B cell (primary cell): Measurements from ENCODE around the gene SP9. TPM values are rescaled to one million over a fixed set of nuclear protein-coding genes. Genes with fewer than 3 reads are reported as not detected.

ENCODE experiments used
- ATAC-seq: fragments of 200-7000 bp; cut with Tn5 transposase; one replicate; pipeline ENCODE4 v1.10.0; 2021; ENCODE audit warnings: low read depth, mild to moderate bottlenecking, moderate number of reproducible peaks, moderate library complexity
- CTCF ChIA-PET: fragments of 350-600 bp; sonication (Branson Sonifier 250); formaldehyde crosslinking; loops from one replicate; lab custom pipeline; 2021; ENCODE audit warnings: antibody characterized with exemption, inconsistent platforms; lab: Charles Lee
- POLR2A ChIA-PET: fragments of 350-600 bp; sonication (Branson Sonifier 250); formaldehyde crosslinking; loops from one replicate; lab custom pipeline; 2021; ENCODE audit warnings: antibody characterized with exemption; lab: Charles Lee
- DNase-seq: peaks from one replicate; pipeline ENCODE4 v3.0.0; 2013
- H2AFZ ChIP-seq: 2 replicates; pipeline ENCODE4 v1.6.1; 2012; ENCODE audit warnings: mild to moderate bottlenecking, low read depth, low read length; ENCODE audit not compliant: insufficient read depth, poor library complexity, severe bottlenecking
- H3K27ac ChIP-seq, 2 donors: 1 replicate in 1 of 2; 2 replicates in 1 of 2; pipeline ENCODE4 v1.5.1; 2012 to 2013; ENCODE audit warnings: low read length in 2 of 2, mild to moderate bottlenecking in 2 of 2, moderate library complexity in 1 of 2
- H3K27me3 ChIP-seq, 4 experiments: fragments of 200-600 bp in 1 of 4; sonication (generic) in 1 of 4; replicated peaks in 1 of 4; 1 replicate in 2 of 4; 2 replicates in 2 of 4; pipeline versions ENCODE4 v1.6.1 to v1.7.0; 2013 to 2016; ENCODE audit warnings: low read length in 3 of 4, mild to moderate bottlenecking in 2 of 4, mixed read lengths in 1 of 4, moderate library complexity in 1 of 4; ENCODE audit not compliant: insufficient read depth in 4 of 4, control insufficient read depth in 3 of 4; ENCODE audit errors: control extremely low read depth in 1 of 4
- H3K36me3 ChIP-seq, 2 experiments: replicated peaks in 1 of 2; 1 replicate in 1 of 2; 2 replicates in 1 of 2; pipeline versions ENCODE4 v1.6.1 to v1.7.1; 2013; ENCODE audit warnings: low read length in 1 of 2; ENCODE audit not compliant: insufficient read depth in 2 of 2, control insufficient read depth in 1 of 2; ENCODE audit errors: control extremely low read depth in 1 of 2, extremely low read depth in 1 of 2
- H3K4me1 ChIP-seq, 2 donors: fragments of 200-600 bp in 1 of 2; sonication (generic) in 1 of 2; 1 replicate in 1 of 2; 2 replicates in 1 of 2; pipeline versions ENCODE4 v1.5.1 to v1.6.1; 2013 to 2017; ENCODE audit warnings: low read length in 2 of 2; ENCODE audit not compliant: control insufficient read depth in 2 of 2, insufficient read depth in 2 of 2
- H3K4me2 ChIP-seq: replicated peaks from 2 replicates; pipeline ENCODE3; 2012; ENCODE audit warnings: mild to moderate bottlenecking, low read depth, low read length; ENCODE audit not compliant: poor library complexity, severe bottlenecking
- H3K4me3 ChIP-seq, 5 experiments: fragments of 200-600 bp in 1 of 5; sonication (generic) in 1 of 5; 1 replicate in 3 of 5; 2 replicates in 2 of 5; pipeline versions ENCODE4 v1.5.1 to v1.7.0; 2011 to 2016; ENCODE audit warnings: low read length in 4 of 5, mild to moderate bottlenecking in 4 of 5, low read depth in 2 of 5, control low read depth in 1 of 5, moderate library complexity in 1 of 5; ENCODE audit not compliant: insufficient read depth in 1 of 5; ENCODE audit errors: control extremely low read depth in 1 of 5, extremely low read depth in 1 of 5
- H3K79me2 ChIP-seq: fragments of 200-600 bp; sonication (generic); one replicate; pipeline ENCODE4 v1.6.0; 2016; ENCODE audit warnings: low read length; ENCODE audit not compliant: control insufficient read depth, insufficient read depth
- H3K9ac ChIP-seq: fragments of 200-600 bp; sonication (generic); 2 replicates; pipeline ENCODE4 v1.6.1; 2017; ENCODE audit warnings: mild to moderate bottlenecking, low read length, moderate library complexity
- H3K9me3 ChIP-seq, 3 donors: one replicate each; pipeline versions ENCODE4 v1.6.1 to v1.7.1; 2013; ENCODE audit warnings: low read length in 2 of 3; ENCODE audit not compliant: control insufficient read depth in 2 of 3, insufficient read depth in 1 of 3; ENCODE audit errors: control extremely low read depth in 1 of 3
- H4K20me1 ChIP-seq: 2 replicates; pipeline ENCODE4 v1.6.0; 2012; ENCODE audit warnings: mild to moderate bottlenecking, low read length; ENCODE audit not compliant: insufficient read depth, control insufficient read depth, poor library complexity, severe bottlenecking
- H3K27ac Mint-ChIP-seq: one replicate; pipeline ENCODE4 v1.8.0; 2021; ENCODE audit warnings: mixed read lengths
- H3K27me3 Mint-ChIP-seq: one replicate; pipeline ENCODE4 v1.8.0; 2021; ENCODE audit warnings: mixed read lengths
- H3K4me1 Mint-ChIP-seq: one replicate; pipeline ENCODE4 v1.8.0; 2021; ENCODE audit warnings: mixed read lengths
- H3K4me3 Mint-ChIP-seq: one replicate; pipeline ENCODE4 v1.8.0; 2021; ENCODE audit warnings: mixed read lengths
- H3K9me3 Mint-ChIP-seq: one replicate; pipeline ENCODE4 v1.8.0; 2022; ENCODE audit warnings: mixed read lengths; ENCODE audit not compliant: insufficient read depth
- EZH2 ChIP-seq: IDR thresholded peaks from 2 replicates; pipeline ENCODE4 v1.6.1; 2012; ENCODE audit warnings: borderline replicate concordance, low read depth, mild to moderate bottlenecking, moderate library complexity, low read length; ENCODE audit not compliant: insufficient read depth, poor library complexity, severe bottlenecking
- WGBS: methylation state at CpG from one replicate; pipeline ENCODE4 v1.1.5; 2013; ENCODE audit warnings: missing lambda C conversion rate; ENCODE audit not compliant: insufficient coverage; 5-methylcytosine and 5-hydroxymethylcytosine counted together
- intact Hi-C: fragments of 100-400 bp; cut with micrococcal nuclease; formaldehyde crosslinking; loops from one replicate; pipeline ENCODE4 v1.10.0; 2022
- polyA plus RNA-seq: library from polyadenylated mRNA; depleted of rRNA; stranded (reverse); fragments of >200 nt; gene quantifications from 2 replicates; pipeline ENCODE4 v1.2.3, GENCODE V29; 2012
- total RNA-seq, 2 donors: library from RNA; stranded (reverse); fragments of 120-200 nt in 1 of 2; gene quantifications; 1 replicate in 1 of 2; 2 replicates in 1 of 2; pipeline versions ENCODE4 v1.2.3 to v1.2.4, GENCODE V29; 2013 to 2022
- TF ChIP-seq, protein P1 (sequence below): fragments of 200-600 bp; IDR thresholded peaks from one replicate; pipeline ENCODE4 v1.8.0; 2022; ENCODE audit warnings: antibody characterized with exemption, mild to moderate bottlenecking

Gene SP9
- total and polyA plus RNA-seq, 2 donors (not counting 1 experiment from before 2014, with no cell fraction given) = not detected

DNA sequence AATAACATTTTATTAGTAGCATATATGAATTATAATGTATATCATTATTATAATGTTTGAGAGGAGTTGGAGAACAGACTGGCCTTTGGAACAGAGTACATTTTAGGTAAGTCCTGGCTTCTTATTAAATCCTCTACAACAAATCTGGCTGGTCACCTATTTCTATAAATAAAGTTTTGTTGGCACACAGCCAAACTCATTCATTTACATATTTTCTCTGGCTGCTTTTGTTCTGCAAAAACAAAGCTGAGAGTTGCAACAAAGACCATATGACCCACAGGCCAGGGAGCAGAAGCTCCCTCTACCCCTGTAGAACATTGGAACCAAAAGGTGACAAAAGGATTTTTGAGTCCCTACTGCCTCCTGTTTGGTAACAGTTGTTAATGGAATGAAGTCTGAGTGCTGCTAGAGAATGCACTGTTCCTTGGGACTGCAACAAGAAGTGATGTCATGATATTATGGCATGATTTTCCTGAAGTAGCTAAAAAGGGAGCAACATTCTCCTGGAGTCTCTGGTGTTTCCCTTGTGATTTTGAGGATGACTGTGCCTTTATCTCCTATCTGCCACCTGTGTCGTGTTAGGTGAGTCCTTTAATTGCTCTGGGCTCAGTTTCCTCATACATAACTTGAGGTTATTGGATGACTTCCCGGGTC is 22.0 kb upstream of the SP9 start:
- CTCF ChIA-PET = interaction anchor here (0.6 kb wide), 1 partner anchor 608 kb away, joined by 3 read pairs; no protein-coding TSS in a partner anchor
- H3K4me3 ChIP-seq = no peak overlapping the region
- Mint-ChIP-seq H3K9me3 (no peaks in the 10 kb centered on the region), H3K27ac (no peak overlapping the region), H3K4me1 (no peaks in the 10 kb centered on the region), H3K4me3 (no peak overlapping the region), H3K27me3 (peaks cover 62% of the 10 kb centered on the region)
- H3K27me3 ChIP-seq = peaks cover 0 to 20% (median 14%) of the 10 kb centered on the region in 4 experiments
- no peak overlapping the region for H3K9ac ChIP-seq
- no peak for ATAC-seq
- H3K9me3 ChIP-seq = no peaks in the 10 kb centered on the region
- WGBS = no CpG with 5 or more reads among the region's 2 CpGs
- H3K36me3 ChIP-seq = no peaks in the 10 kb centered on the region
- no peak overlapping the region for H3K27ac ChIP-seq
- no peaks in the 10 kb centered on the region for H3K79me2 ChIP-seq
- no peaks in the 10 kb centered on the region for H4K20me1 ChIP-seq
- no peak for DNase-seq
- H2AFZ ChIP-seq = no peak overlapping the region
- intact Hi-C loops = no loop called here
- POLR2A ChIA-PET = no interaction called here
- H3K4me2 ChIP-seq = no peak overlapping the region
- no peaks in the 10 kb centered on the region for H3K4me1 ChIP-seq
- no peak for TF ChIP-seq EZH2
- TF ChIP-seq, protein P1, sequence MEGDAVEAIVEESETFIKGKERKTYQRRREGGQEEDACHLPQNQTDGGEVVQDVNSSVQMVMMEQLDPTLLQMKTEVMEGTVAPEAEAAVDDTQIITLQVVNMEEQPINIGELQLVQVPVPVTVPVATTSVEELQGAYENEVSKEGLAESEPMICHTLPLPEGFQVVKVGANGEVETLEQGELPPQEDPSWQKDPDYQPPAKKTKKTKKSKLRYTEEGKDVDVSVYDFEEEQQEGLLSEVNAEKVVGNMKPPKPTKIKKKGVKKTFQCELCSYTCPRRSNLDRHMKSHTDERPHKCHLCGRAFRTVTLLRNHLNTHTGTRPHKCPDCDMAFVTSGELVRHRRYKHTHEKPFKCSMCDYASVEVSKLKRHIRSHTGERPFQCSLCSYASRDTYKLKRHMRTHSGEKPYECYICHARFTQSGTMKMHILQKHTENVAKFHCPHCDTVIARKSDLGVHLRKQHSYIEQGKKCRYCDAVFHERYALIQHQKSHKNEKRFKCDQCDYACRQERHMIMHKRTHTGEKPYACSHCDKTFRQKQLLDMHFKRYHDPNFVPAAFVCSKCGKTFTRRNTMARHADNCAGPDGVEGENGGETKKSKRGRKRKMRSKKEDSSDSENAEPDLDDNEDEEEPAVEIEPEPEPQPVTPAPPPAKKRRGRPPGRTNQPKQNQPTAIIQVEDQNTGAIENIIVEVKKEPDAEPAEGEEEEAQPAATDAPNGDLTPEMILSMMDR = no peak

DNA sequence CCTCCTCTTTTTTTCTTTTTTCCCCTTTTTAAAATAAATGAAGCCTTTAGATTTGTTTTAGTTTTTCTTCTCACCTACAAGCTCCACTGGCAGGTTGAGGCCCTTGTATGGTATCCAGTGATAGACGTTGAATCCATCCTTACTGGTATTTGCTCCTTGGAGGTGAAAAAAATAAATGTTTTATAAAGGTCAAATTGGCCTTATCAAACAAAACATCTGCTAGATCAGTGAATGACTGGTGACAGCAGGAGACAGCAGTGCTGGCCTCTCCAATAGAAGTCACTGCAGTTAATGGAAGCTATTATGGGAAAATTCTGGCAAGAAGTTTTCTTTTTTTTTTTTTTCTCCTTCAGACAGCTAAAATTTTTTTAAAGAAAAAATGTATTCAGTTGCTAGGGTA is 12.6 kb upstream of the SP9 start:
- Mint-ChIP-seq H3K4me3 (no peak overlapping the region), H3K27ac (no peak overlapping the region)
- CTCF ChIA-PET = no interaction called here

More for the DNA sequence above, 12.6 kb upstream of the SP9 start:
- Histone ChIP-seq H3K4me2 (no peak overlapping the region), H3K4me3 (no peak overlapping the region), H3K9ac (no peak overlapping the region), H3K27me3 (peaks cover 0 to 24% (median 16%) of the 10 kb centered on the region in 4 experiments), H3K79me2 (no peaks in the 10 kb centered on the region), H3K36me3 (no peaks in the 10 kb centered on the region), H2AFZ (no peak overlapping the region), H3K9me3 (peaks cover 0 to 13% (median 0%) of the 10 kb centered on the region in 3 donors), H3K4me1 (peaks cover 13 to 15% of the 10 kb centered on the region in 2 donors), H3K27ac (no peak overlapping the region), H4K20me1 (no peaks in the 10 kb centered on the region)
- H3K27me3 Mint-ChIP-seq = peaks cover 51% of the 10 kb centered on the region
- H3K4me1 Mint-ChIP-seq = peaks cover 14% of the 10 kb centered on the region
- POLR2A ChIA-PET = interaction anchor here (0.6 kb wide), 1 partner anchor 571 kb away, joined by 3 read pairs; no protein-coding TSS in a partner anchor
- no CpG with 5 or more reads among the region's 1 CpG for WGBS
- intact Hi-C loops = no loop called here
- H3K9me3 Mint-ChIP-seq = no peaks in the 10 kb centered on the region
- DNase-seq (no peak), ATAC-seq (no peak)
- TF ChIP-seq EZH2 = no peak
- TF ChIP-seq, protein P1 = no peak
